Liver (tissue), 9 donors: ENCODE results near the gene GPR161. TPM values are rescaled to one million over a fixed set of nuclear protein-coding genes. Genes with fewer than 3 reads are reported as not detected.

Experiments used
- DNase-seq: peaks from one replicate; pipeline ENCODE4 v3.0.0-alpha.2; 2017; ENCODE audit warnings: low spot score
- H3K27ac ChIP-seq, 2 donors: one replicate each; pipeline ENCODE4 v1.7.0; 2013; ENCODE audit warnings: inconsistent platforms in 2 of 2, low read length in 2 of 2, control low read depth in 1 of 2, low read depth in 1 of 2, mild to moderate bottlenecking in 1 of 2
- H3K27me3 ChIP-seq, 4 donors: one replicate each; pipeline versions ENCODE4 v1.6.1 to v1.7.0; 2013; ENCODE audit warnings: low read length in 3 of 4, inconsistent platforms in 1 of 4, mild to moderate bottlenecking in 1 of 4, moderate library complexity in 1 of 4; ENCODE audit not compliant: control insufficient read depth in 4 of 4, insufficient read depth in 4 of 4
- H3K36me3 ChIP-seq, 4 donors: one replicate each; pipeline versions ENCODE4 v1.6.1 to v1.7.0; 2013; ENCODE audit warnings: low read length in 3 of 4, mild to moderate bottlenecking in 3 of 4, low read depth in 1 of 4, moderate library complexity in 1 of 4; ENCODE audit not compliant: control insufficient read depth in 4 of 4, insufficient read depth in 3 of 4
- H3K4me1 ChIP-seq, 4 donors: one replicate each; pipeline versions ENCODE4 v1.6.1 to v1.7.0; 2013; ENCODE audit warnings: low read length in 3 of 4, mild to moderate bottlenecking in 3 of 4, moderate library complexity in 1 of 4; ENCODE audit not compliant: control insufficient read depth in 4 of 4, insufficient read depth in 4 of 4
- H3K4me3 ChIP-seq, 3 donors: one replicate each; pipeline versions ENCODE4 v1.6.1 to v1.7.0; 2013; ENCODE audit warnings: low read length in 3 of 3, control low read depth in 1 of 3, low read depth in 1 of 3, mild to moderate bottlenecking in 1 of 3
- H3K9ac ChIP-seq, 2 donors: one replicate each; pipeline ENCODE4 v1.7.0; 2013; ENCODE audit warnings: low read length in 2 of 2, mild to moderate bottlenecking in 2 of 2, moderate library complexity in 2 of 2, control low read depth in 1 of 2, low read depth in 1 of 2
- H3K9me3 ChIP-seq, 4 donors: one replicate each; pipeline versions ENCODE4 v1.6.1 to v1.7.0; 2013; ENCODE audit warnings: low read length in 3 of 4; ENCODE audit not compliant: control insufficient read depth in 4 of 4
- CTCF ChIP-seq: fragments of 150-350 bp; IDR thresholded peaks from 2 replicates; pipeline ENCODE4 v1.5.1; 2017; ENCODE audit warnings: improper control_type of control experiment, low read depth, low read length; ENCODE audit not compliant: missing input control
- FOXA1 ChIP-seq: IDR thresholded peaks from 2 replicates; pipeline ENCODE4 v1.6.1; 2016; ENCODE audit warnings: antibody characterized with exemption
- HNF4A ChIP-seq, 2 donors: conservative IDR thresholded peaks; 2 replicates each; pipeline ENCODE4 v1.6.1; 2016; ENCODE audit warnings: antibody characterized with exemption in 2 of 2, mild to moderate bottlenecking in 2 of 2
- HNF4G ChIP-seq: IDR thresholded peaks from 2 replicates; pipeline ENCODE4 v1.6.1; 2016; ENCODE audit warnings: antibody characterized with exemption
- MAX ChIP-seq: IDR thresholded peaks from 2 replicates; pipeline ENCODE4 v1.6.1; 2016; ENCODE audit warnings: antibody characterized with exemption
- RAD21 ChIP-seq, 2 donors: IDR thresholded peaks; 2 replicates each; pipeline ENCODE4 v1.6.1; 2016; ENCODE audit warnings: antibody characterized with exemption in 2 of 2, mild to moderate bottlenecking in 2 of 2
- SP1 ChIP-seq: IDR thresholded peaks from 2 replicates; pipeline ENCODE4 v1.6.1; 2018; ENCODE audit warnings: antibody characterized with exemption, mild to moderate bottlenecking
- YY1 ChIP-seq: IDR thresholded peaks from 2 replicates; pipeline ENCODE4 v1.6.1; 2016; ENCODE audit warnings: antibody characterized with exemption, mild to moderate bottlenecking
- ZBTB33 ChIP-seq: IDR thresholded peaks from 2 replicates; pipeline ENCODE4 v1.6.1; 2016; ENCODE audit warnings: antibody characterized with exemption
- WGBS: extraction: QIAGEN DNeasy Blood & Tissue Kit; methylation state at CpG from one replicate; pipeline ENCODE4 v1.1.7; 2013; 5-methylcytosine and 5-hydroxymethylcytosine counted together
- polyA plus RNA-seq, 2 donors: library from polyadenylated mRNA; stranded (reverse) in 1 of 2; unstranded in 1 of 2; fragments of 200-250 nt in 1 of 2; fragments of >200 nt in 1 of 2; fragmentation: Nextera tagmentation in 1 of 2; extraction: Ambion mirVana in 1 of 2; gene quantifications; one replicate each; pipeline versions ENCODE4 v1.2.1 to v1.2.3, GENCODE V29; 2013 to 2015
- total RNA-seq, 2 donors: library from RNA; depleted of rRNA; stranded (reverse); fragments of >200 nt; gene quantifications; one replicate each; pipeline ENCODE4 v1.2.3, GENCODE V29; 2014
- donor health status: healthy.
- donor health status: healthy.
- donor health status: healthy.
- donor health status: healthy.
- donor health status: healthy.

GPR161 gene
- total and polyA plus RNA-seq, 4 donors, result 0.33 to 1.1 (median 0.73) TPM

- Histone ChIP-seq H3K36me3 (no peaks in the 10 kb centered on the region), H3K9ac (no peak overlapping the region), H3K4me3 (no peak overlapping the region), H3K9me3 (no peaks in the 10 kb centered on the region), H3K27ac (no peak overlapping the region), H3K4me1 (peaks cover 0 to 8% (median 2%) of the 10 kb centered on the region in 4 donors), H3K27me3 (no peaks in the 10 kb centered on the region)
- peak; percentile 32 for DNase-seq
- 83% methylated on average over 16 of the region's 16 CpGs for WGBS
- no peak for TF ChIP-seq MAX
These were observed 51.3 kb downstream of the GPR161 start for GRCh38 chr1:168085401-168085872.

- no peak overlapping the region for H3K27ac ChIP-seq
- no peaks in the 10 kb centered on the region for H3K27me3 ChIP-seq
- 52% methylated on average over 13 of the region's 13 CpGs for WGBS
- TF ChIP-seq CTCF (peak; percentile 66), RAD21 (IDR thresholded peaks at IDR 0.05) (peak; percentile 31 to 71), HNF4G (no peak), YY1 (no peak), ZBTB33 (no peak), FOXA1 (no peak)
- no peak overlapping the region for H3K9ac ChIP-seq
- H3K9me3 ChIP-seq, result no peaks in the 10 kb centered on the region
- no peak overlapping the region for H3K4me3 ChIP-seq
- DNase-seq, result peak; percentile 77
- H3K36me3 ChIP-seq, result no peaks in the 10 kb centered on the region
- H3K4me1 ChIP-seq, result peaks cover 0 to 8% (median 2%) of the 10 kb centered on the region in 4 donors
These were observed 52.1 kb downstream of the GPR161 start for GRCh38 chr1:168084396-168085231.

GRCh38 chr1:168083456-168084325 is 53.0 kb downstream of the GPR161 start:
- peak; percentile 27 for DNase-seq
- Histone ChIP-seq H3K9ac (no peak overlapping the region), H3K4me3 (no peak overlapping the region), H3K27me3 (no peaks in the 10 kb centered on the region), H3K4me1 (peaks cover 0 to 8% (median 2%) of the 10 kb centered on the region in 4 donors), H3K9me3 (no peaks in the 10 kb centered on the region), H3K36me3 (peaks cover 0 to 6% (median 0%) of the 10 kb centered on the region in 4 donors), H3K27ac (no peak overlapping the region)
- 79% methylated on average over 7 of the region's 7 CpGs for WGBS
- TF ChIP-seq SP1 (no peak), HNF4A (conservative IDR thresholded peaks at IDR 0.05) (peak in 1 of 2 donors; percentile 14)
